BJ (cell line): Measurements from ENCODE around the gene OR6J1. TPM values are rescaled to one million over a fixed set of nuclear protein-coding genes. Genes with fewer than 3 reads are reported as not detected.
"Not testable (repeated sequence)": the region's sequence is repeated elsewhere in the genome, so short reads cannot be mapped to it uniquely, and the experiment has no call there.

Source experiments
- CTCF ChIA-PET: fragments of 350-600 bp; formaldehyde crosslinking; extraction: SDS; loops from one replicate; lab custom pipeline; 2021; ENCODE audit warnings: antibody characterized with exemption, inconsistent platforms; lab: Yijun Ruan, JAX
- POLR2A ChIA-PET: fragments of 300-600 bp; sonication (Branson Sonifier 250); formaldehyde crosslinking; extraction: SDS; loops from one replicate; lab custom pipeline; 2021; ENCODE audit warnings: antibody characterized with exemption; lab: Charles Lee
- DNase-seq: peaks from one replicate; pipeline ENCODE4 v3.0.0-alpha.2; 2011; ENCODE audit warnings: low read depth
- H3K27me3 ChIP-seq: 2 replicates; pipeline ENCODE4 v1.6.0; 2011; ENCODE audit warnings: low read length; ENCODE audit not compliant: control insufficient read depth, insufficient read depth
- H3K36me3 ChIP-seq: 2 replicates; pipeline ENCODE4 v1.5.1; 2011; ENCODE audit warnings: low read length; ENCODE audit not compliant: control insufficient read depth, insufficient read depth
- H3K4me3 ChIP-seq: 2 replicates; pipeline ENCODE4 v1.5.1; 2011; ENCODE audit warnings: low read depth, mild to moderate bottlenecking, control low read depth, low read length
- polyA plus RNA-seq: library from polyadenylated mRNA; depleted of rRNA; stranded (reverse); fragments of >200 nt; gene quantifications from 2 replicates; pipeline ENCODE4 v1.2.3, GENCODE V29; 2011; rRNA removed
- TF ChIP-seq, protein P1 (sequence below): IDR thresholded peaks from 2 replicates; pipeline ENCODE4 v1.5.1; 2011; ENCODE audit warnings: low read depth, mild to moderate bottlenecking, control low read depth, inconsistent platforms, low read length, moderate library complexity; ENCODE audit not compliant: insufficient read depth

The OR6J1 gene
- polyA plus RNA-seq, 1 experiment: not detected

DNA sequence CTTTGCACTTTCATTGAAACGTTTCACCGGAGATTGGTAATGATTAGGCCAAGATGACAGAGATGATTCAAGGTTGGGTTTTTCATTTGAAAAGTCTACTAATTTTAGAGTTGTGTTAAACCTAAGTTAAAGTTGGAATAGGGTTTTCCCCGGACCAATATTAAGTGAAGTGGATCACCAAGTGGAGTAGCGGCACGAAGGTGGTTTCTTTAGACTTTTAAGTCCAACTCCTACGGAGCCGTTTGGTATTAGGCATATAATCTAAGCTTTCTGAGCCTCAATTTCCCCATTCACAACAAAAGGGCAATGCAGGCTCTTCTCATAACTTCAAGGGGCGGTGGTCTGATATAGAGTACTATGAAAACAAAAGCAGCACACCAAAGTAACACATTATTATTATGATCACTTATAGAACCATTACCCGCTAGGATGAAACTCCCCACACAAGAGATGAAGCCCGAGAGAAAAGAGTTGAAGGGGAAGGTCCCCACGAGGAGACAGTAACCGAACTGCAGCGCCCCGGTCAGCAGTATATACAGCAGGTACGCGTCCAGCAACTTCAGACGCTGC lies 55.5 kb downstream of the OR6J1 start:
- TF ChIP-seq, protein P1, sequence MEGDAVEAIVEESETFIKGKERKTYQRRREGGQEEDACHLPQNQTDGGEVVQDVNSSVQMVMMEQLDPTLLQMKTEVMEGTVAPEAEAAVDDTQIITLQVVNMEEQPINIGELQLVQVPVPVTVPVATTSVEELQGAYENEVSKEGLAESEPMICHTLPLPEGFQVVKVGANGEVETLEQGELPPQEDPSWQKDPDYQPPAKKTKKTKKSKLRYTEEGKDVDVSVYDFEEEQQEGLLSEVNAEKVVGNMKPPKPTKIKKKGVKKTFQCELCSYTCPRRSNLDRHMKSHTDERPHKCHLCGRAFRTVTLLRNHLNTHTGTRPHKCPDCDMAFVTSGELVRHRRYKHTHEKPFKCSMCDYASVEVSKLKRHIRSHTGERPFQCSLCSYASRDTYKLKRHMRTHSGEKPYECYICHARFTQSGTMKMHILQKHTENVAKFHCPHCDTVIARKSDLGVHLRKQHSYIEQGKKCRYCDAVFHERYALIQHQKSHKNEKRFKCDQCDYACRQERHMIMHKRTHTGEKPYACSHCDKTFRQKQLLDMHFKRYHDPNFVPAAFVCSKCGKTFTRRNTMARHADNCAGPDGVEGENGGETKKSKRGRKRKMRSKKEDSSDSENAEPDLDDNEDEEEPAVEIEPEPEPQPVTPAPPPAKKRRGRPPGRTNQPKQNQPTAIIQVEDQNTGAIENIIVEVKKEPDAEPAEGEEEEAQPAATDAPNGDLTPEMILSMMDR: no peak
- Histone ChIP-seq H3K4me3 (peak overlapping the region; percentile 63), H3K27me3 (0 out of 2 replicates have a peak, but pooled peaks cover 3% of the 10 kb centered on the region), H3K36me3 (no peaks in the 10 kb centered on the region; the same call in 1 of the 2 replicates)
- ChIA-PET CTCF (interaction anchor here (0.6 to 3.2 kb wide), 10 partner anchors 10 to 295 kb away, joined by 3 to 24 read pairs (median 8); partner anchors contain the start of genes ABHD4 and REM2), POLR2A (interaction anchor here (1.0 kb wide), 1 partner anchor 14 kb away, joined by 3 read pairs; no protein-coding TSS in a partner anchor)
- DNase-seq: no peak

DNA sequence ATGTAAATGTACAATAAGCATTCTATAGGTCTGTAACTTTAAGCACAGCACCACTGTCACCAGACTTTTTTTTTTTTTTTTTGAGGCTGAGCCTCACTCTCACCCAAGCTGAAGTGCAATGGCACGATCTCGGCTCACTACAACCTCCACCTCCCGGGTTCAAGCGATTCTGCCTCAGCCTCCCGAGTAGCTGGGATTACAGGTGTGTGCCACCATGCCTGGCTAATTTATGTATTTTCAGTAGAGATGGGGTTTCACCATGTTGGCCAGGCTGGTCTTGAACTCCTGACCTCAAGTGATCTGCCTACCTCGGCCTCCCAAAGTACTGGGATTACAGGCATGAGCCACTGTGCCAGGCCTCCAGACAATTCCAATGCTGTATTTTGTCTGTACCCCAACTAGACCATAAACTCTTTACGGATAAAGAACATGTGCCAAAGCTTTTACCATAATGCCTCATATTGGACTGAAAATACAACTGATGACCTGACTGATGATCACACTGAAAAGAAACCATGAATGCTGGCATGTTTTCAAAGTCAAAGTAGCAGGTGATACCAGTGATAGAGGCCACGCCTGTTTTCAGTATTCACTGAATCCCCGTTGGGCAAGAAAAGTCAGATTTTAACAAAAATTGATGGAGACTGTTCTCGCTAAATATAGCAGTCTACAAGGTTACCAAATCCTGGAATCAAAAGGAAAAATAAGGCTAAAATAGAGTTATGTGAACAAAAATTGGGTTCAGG lies 56.3 kb downstream of the OR6J1 start:
- POLR2A ChIA-PET, DNase-seq: not testable (repeated sequence)
- CTCF ChIA-PET: interaction anchor here (1.3 to 3.2 kb wide), 5 partner anchors 11 to 266 kb away, joined by 6 to 24 read pairs (median 8); partner anchors contain the start of gene ABHD4

DNA sequence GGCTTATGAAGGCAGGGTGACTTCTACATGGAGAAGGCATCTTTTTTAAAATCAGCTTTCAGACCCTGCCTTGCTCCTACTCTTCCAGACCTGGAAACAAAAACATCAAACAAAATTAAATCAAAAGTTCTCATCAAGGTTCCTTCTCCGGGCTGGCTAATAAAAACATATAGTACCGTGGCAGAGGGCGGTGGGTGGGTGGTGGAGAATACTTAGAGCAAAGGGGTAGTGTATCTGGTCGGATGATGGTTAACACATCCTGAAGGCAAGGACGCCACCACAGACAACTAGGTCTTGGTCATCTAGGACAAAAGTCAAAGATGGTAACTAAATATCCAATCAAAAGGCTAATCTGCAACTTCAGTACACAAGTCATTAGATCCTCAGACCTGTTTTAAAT lies 56.9 kb downstream of the OR6J1 start:
- H3K4me3 ChIP-seq: no peak overlapping the region
- H3K27me3 ChIP-seq: no peaks in the 10 kb centered on the region
- ChIA-PET CTCF (interaction anchor here (1.3 to 2.5 kb wide), 3 partner anchors 12 to 266 kb away, joined by 6 to 10 read pairs (median 6); partner anchors contain the start of gene ABHD4), POLR2A (no interaction called here)
- TF ChIP-seq, protein P1: no peak
- DNase-seq: no peak
- H3K36me3 ChIP-seq: no peaks in the 10 kb centered on the region; the same call in 1 of the 2 replicates

More for the DNA sequence above, 56.3 kb downstream of the OR6J1 start:
- not testable (repeated sequence) for H3K36me3 ChIP-seq, H3K27me3 ChIP-seq
- H3K4me3 ChIP-seq: peak overlapping the region; percentile 63

DNA sequence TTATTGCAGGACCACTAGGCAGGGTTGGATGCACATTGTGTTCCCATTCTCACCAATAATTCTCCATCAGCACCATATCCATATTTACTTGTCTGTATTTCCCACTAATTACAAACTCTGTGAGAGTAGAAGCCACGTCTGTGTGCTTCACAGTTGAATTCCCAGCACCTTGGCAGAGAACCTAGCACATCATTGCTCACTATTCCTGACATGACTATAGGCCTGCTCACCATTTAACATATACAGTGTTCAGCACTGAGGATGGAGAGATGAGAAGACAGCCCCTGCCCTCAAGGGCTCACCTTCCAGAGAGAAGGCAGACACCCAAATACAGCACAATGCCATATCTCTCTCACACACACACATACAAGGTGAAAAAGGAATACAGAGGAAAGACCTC lies 60.2 kb downstream of the OR6J1 start:
- Histone ChIP-seq H3K27me3 (no peaks in the 10 kb centered on the region), H3K36me3 (peaks cover 1% of the 10 kb centered on the region), H3K4me3 (no peak overlapping the region)
- TF ChIP-seq, protein P1: no peak
- POLR2A ChIA-PET: no interaction called here
- CTCF ChIA-PET: interaction anchor here (1.0 to 2.1 kb wide), 4 partner anchors 14 to 289 kb away, joined by 3 to 10 read pairs (median 4); no protein-coding TSS in a partner anchor
- DNase-seq: no peak

Other genes with a start within 250 kb of the OR6J1 start
- 383 and 576 TPM in 2 replicates for gene DAD1, start 55.1 kb downstream of the OR6J1 start, polyA plus RNA-seq
- 77.2 and 115 TPM in 2 replicates for gene ABHD4, start 46.1 kb downstream of the OR6J1 start, polyA plus RNA-seq
- 157 and 191 TPM in 2 replicates for gene OXA1L, start 122.3 kb upstream of the OR6J1 start, polyA plus RNA-seq
- gene SLC7A7, start 171.1 kb upstream of the OR6J1 start, polyA plus RNA-seq: 7.5 and 9.4 TPM in 2 replicates
- 66.7 and 78.6 TPM in 2 replicates for gene MRPL52, start 185.5 kb upstream of the OR6J1 start, polyA plus RNA-seq
- gene MMP14, start 192.2 kb upstream of the OR6J1 start, polyA plus RNA-seq: 327 and 592 TPM in 2 replicates
- gene LRP10, start 227.4 kb upstream of the OR6J1 start, polyA plus RNA-seq: 124 and 308 TPM in 2 replicates
- gene REM2, start 238.9 kb upstream of the OR6J1 start, polyA plus RNA-seq: 0.05 and 0.10 TPM in 2 replicates